ENCODE results near the gene PRPF19. TPM values are rescaled to one million over a fixed set of nuclear protein-coding genes. Genes with fewer than 3 reads are reported as not detected.

PRPF19 gene
- total RNA-seq, 1 experiment from 2014 or later, result 115 TPM

GRCh38 chr11:60879104-60879503, 27.3 kb downstream of the PRPF19 start:
- Mint-ChIP-seq H3K36me3 (ENCODE audit: insufficient read depth, unreplicated experiment) (peaks cover 30% of the 10 kb centered on the region), H3K9me3 (ENCODE audit: unreplicated experiment) (no peaks in the 10 kb centered on the region), H3K4me3 (ENCODE audit: unreplicated experiment) (no peak overlapping the region), H3K4me1 (ENCODE audit: insufficient read depth, unreplicated experiment) (no peaks in the 10 kb centered on the region), H3K27me3 (ENCODE audit: insufficient read depth, unreplicated experiment) (no peaks in the 10 kb centered on the region), H3K27ac (ENCODE audit: low read depth, unreplicated experiment) (no peak overlapping the region)
- TF ChIP-seq CTCF (IDR thresholded peaks at IDR 0.05; ENCODE audit: unreplicated experiment), result no peak
- intact Hi-C loops (cut with micrococcal nuclease), result no loop called here
- DNase-seq (ENCODE audit: unreplicated experiment), result no peak
- CTCF ChIA-PET, result no interaction called here
- POLR2A ChIA-PET, result no interaction called here
- BruUV-seq (replicated peaks), result no TSS peak

GRCh38 chr11:60878245-60879101, 27.9 kb downstream of the PRPF19 start:
- POLR2A ChIA-PET, result no interaction called here
- Mint-ChIP-seq H3K9me3 (ENCODE audit: unreplicated experiment) (no peaks in the 10 kb centered on the region), H3K4me1 (ENCODE audit: insufficient read depth, unreplicated experiment) (no peaks in the 10 kb centered on the region), H3K27ac (ENCODE audit: low read depth, unreplicated experiment) (no peak overlapping the region), H3K36me3 (ENCODE audit: insufficient read depth, unreplicated experiment) (peaks cover 26% of the 10 kb centered on the region), H3K27me3 (ENCODE audit: insufficient read depth, unreplicated experiment) (no peaks in the 10 kb centered on the region), H3K4me3 (ENCODE audit: unreplicated experiment) (no peak overlapping the region)
- no peak for TF ChIP-seq CTCF (IDR thresholded peaks at IDR 0.05; ENCODE audit: unreplicated experiment)
- intact Hi-C loops (cut with micrococcal nuclease), result no loop called here
- CTCF ChIA-PET, result interaction anchor here (0.6 to 1.2 kb wide), 2 partner anchors 47 to 507 kb away, joined by 3 to 4 read pairs; no protein-coding TSS in a partner anchor
- DNase-seq (ENCODE audit: unreplicated experiment), result no peak
- no TSS peak for BruUV-seq (replicated peaks)

GRCh38 chr11:60876168-60876485, 30.3 kb downstream of the PRPF19 start:
- Mint-ChIP-seq H3K27me3 (ENCODE audit: insufficient read depth, unreplicated experiment) (no peaks in the 10 kb centered on the region), H3K4me3 (ENCODE audit: unreplicated experiment) (no peak overlapping the region), H3K36me3 (ENCODE audit: insufficient read depth, unreplicated experiment) (peaks cover 26% of the 10 kb centered on the region), H3K4me1 (ENCODE audit: insufficient read depth, unreplicated experiment) (no peaks in the 10 kb centered on the region), H3K9me3 (ENCODE audit: unreplicated experiment) (no peaks in the 10 kb centered on the region), H3K27ac (ENCODE audit: low read depth, unreplicated experiment) (no peak overlapping the region)
- no TSS peak for BruUV-seq (replicated peaks)
- no peak for TF ChIP-seq CTCF (IDR thresholded peaks at IDR 0.05; ENCODE audit: unreplicated experiment)
- ChIA-PET POLR2A (no interaction called here), CTCF (interaction anchor here (0.8 to 1.5 kb wide), 3 partner anchors 14 to 254 kb away, joined by 3 to 6 read pairs (median 3); no protein-coding TSS in a partner anchor)
- intact Hi-C loops (cut with micrococcal nuclease), result no loop called here
- DNase-seq (ENCODE audit: unreplicated experiment), result no peak

GRCh38 chr11:60875366-60876167, 30.8 kb downstream of the PRPF19 start:
- no peak for DNase-seq (ENCODE audit: unreplicated experiment)
- ChIA-PET CTCF (interaction anchor here (0.6 to 1.1 kb wide), 5 partner anchors 14 to 611 kb away, joined by 3 to 4 read pairs (median 3); no protein-coding TSS in a partner anchor), POLR2A (no interaction called here)
- no peak overlapping the region for H3K4me3 Mint-ChIP-seq (ENCODE audit: unreplicated experiment)
- H3K27ac Mint-ChIP-seq (ENCODE audit: low read depth, unreplicated experiment), result no peak overlapping the region
- TF ChIP-seq CTCF (IDR thresholded peaks at IDR 0.05; ENCODE audit: unreplicated experiment), result no peak
- BruUV-seq (replicated peaks), result no TSS peak
- intact Hi-C loops (cut with micrococcal nuclease), result no loop called here
- no peaks in the 10 kb centered on the region for H3K9me3 Mint-ChIP-seq (ENCODE audit: unreplicated experiment)
- H3K4me1 Mint-ChIP-seq (ENCODE audit: insufficient read depth, unreplicated experiment), result no peaks in the 10 kb centered on the region
- peaks cover 20% of the 10 kb centered on the region for H3K36me3 Mint-ChIP-seq (ENCODE audit: insufficient read depth, unreplicated experiment)
- H3K27me3 Mint-ChIP-seq (ENCODE audit: insufficient read depth, unreplicated experiment), result no peaks in the 10 kb centered on the region
